Muscle layer of colon (tissue), 2 donors: ENCODE data around the gene TMEM161B.

Source experiments
- H3K27ac ChIP-seq: one replicate; pipeline ENCODE4 v1.7.0; 2013; ENCODE audit warnings: low read depth, mild to moderate bottlenecking, low read length, moderate library complexity
- H3K27me3 ChIP-seq, 2 donors: one replicate each; pipeline ENCODE4 v1.7.0; 2013; ENCODE audit warnings: low read length in 2 of 2, mild to moderate bottlenecking in 2 of 2; ENCODE audit not compliant: insufficient read depth in 2 of 2, control insufficient read depth in 1 of 2
- H3K36me3 ChIP-seq: one replicate; pipeline ENCODE4 v1.7.0; 2013; ENCODE audit warnings: mild to moderate bottlenecking, low read length; ENCODE audit not compliant: insufficient read depth
- H3K4me1 ChIP-seq: one replicate; pipeline ENCODE4 v1.7.0; 2013; ENCODE audit warnings: mild to moderate bottlenecking, low read length; ENCODE audit not compliant: insufficient read depth
- H3K4me3 ChIP-seq, 2 donors: one replicate each; pipeline ENCODE4 v1.7.0; 2013; ENCODE audit warnings: low read length in 2 of 2, low read depth in 1 of 2, mild to moderate bottlenecking in 1 of 2, moderate library complexity in 1 of 2
- H3K9ac ChIP-seq: one replicate; pipeline ENCODE4 v1.7.0; 2013; ENCODE audit warnings: low read length
- H3K9me3 ChIP-seq: one replicate; pipeline ENCODE4 v1.7.0; 2013; ENCODE audit warnings: mild to moderate bottlenecking, low read length
- donor health status: abdominal sarcoma.
- donor health status: Adenocarcinoma of cecum.

TMEM161B gene

DNA sequence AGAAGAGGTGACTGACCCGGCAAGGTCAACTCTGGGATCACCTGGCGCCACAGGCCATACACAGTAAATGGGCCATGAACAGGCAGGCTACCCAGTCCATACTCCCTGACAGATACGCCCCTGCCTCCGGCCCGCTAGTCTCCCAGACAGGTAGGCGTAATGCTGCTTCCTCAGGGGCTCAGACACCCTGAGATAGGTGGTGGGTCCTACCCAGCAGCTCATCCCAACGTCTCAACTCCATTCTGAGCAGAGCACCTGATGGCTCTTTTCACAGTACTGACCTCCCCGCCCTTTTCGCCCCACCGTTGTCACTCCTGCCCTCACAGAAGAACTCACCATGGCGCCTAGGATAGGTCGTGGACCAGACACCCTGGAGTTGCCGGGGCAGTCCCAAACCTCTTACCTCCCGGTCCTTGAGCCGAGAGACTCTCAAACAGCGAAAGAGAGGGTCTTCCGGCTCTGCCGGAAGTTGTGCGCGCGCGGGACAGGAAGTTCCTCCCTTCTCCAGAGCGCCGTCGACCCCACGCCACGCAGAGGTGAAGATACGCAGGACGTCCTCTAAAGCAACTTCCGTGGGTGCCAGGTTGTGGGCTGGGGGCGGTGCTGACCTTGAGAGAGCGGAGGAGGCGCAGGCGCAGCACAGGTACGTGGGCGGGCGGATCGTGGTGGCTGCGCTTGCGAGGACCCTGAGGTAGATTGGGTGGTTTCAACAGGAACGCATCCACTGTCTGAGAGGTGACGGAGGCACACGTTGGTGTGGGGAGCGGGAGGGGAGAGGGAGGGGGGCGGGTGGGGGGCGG lies at the start of gene TMEM161B:
Gene TMEM161B (minus strand): TSS at position 461 of the 800 bp plus-strand sequence. CDS start 122 bp downstream, at position 339.
- Histone ChIP-seq H3K9me3 (no peaks in the 10 kb centered on the region), H3K27me3 (no peaks in the 10 kb centered on the region), H3K4me1 (peaks cover 18% of the 10 kb centered on the region), H3K9ac (peak within 1 kb of the TSS; percentile 87), H3K4me3 (peak within 1 kb of the TSS; percentile 82 to 99), H3K36me3 (peaks cover 4% of the 10 kb centered on the region), H3K27ac (peak within 1 kb of the TSS; percentile 64)

DNA sequence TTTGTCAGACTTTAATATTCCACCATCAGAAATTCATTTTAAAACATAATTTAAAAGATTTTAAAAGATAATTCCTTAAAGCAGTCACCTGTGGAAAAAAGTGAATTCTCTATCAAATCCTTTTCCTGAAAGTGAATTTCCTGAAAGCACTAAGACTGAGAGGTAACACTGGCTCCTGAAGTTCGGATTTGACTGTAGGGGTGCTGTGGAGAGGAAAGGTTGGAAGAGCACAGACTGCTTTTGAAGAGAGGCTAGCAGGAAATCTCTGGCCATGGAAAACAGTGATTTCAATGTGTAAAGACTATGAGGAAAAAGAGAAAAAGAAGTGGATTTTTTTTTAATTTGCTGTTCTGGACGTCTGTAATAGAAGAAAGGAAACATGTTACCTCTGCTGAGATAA lies 35.7 kb upstream of the TMEM161B start:
- Histone ChIP-seq H3K4me3 (no peak overlapping the region), H3K36me3 (no peaks in the 10 kb centered on the region), H3K27ac (no peak overlapping the region), H3K4me1 (no peaks in the 10 kb centered on the region), H3K9ac (no peak overlapping the region), H3K27me3 (no peaks in the 10 kb centered on the region), H3K9me3 (no peaks in the 10 kb centered on the region)

DNA sequence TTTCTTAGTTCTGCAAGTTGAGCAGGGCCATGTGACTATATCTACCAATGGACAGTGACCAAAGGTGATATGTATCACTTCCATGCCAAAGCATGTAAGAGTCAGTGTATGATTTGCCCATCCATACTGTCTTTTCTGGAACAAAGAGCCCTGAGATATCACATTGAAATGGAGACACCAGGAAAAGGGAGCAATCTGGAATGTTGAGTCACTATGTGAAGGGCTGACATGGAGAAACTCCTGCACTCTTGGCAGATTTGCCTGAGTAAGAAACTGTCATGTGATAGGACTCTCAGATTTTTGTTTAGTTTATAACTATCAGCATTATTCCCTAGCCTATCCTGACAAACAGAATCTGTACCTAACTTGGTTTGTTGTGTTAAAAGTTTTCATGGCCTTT lies 29.8 kb upstream of the TMEM161B start:
- Histone ChIP-seq H3K27ac (no peak overlapping the region), H3K9me3 (peaks cover 7% of the 10 kb centered on the region), H3K9ac (no peak overlapping the region), H3K27me3 (no peaks in the 10 kb centered on the region), H3K36me3 (no peaks in the 10 kb centered on the region), H3K4me3 (no peak overlapping the region), H3K4me1 (no peaks in the 10 kb centered on the region)

DNA sequence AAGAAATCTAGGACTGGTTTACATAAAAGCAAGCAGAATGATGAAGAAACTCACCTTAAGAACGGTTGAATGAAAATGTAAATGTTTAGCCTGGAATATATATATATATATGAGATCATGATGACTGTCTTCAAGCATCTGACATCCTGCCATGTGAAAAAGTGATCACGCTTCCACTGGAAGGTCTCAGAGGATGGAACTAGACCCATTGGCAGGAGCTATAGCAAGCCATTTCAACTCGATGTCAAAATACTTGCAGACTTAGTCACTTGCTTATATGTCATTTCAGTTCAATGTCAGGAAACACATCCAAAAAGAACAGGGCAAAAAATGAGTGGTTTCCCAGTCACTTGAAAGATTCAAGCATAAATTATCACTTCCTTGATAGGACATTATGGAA lies 22.2 kb upstream of the TMEM161B start:
- Histone ChIP-seq H3K9me3 (peaks cover 7% of the 10 kb centered on the region), H3K9ac (no peak overlapping the region), H3K4me3 (no peak overlapping the region), H3K27me3 (no peaks in the 10 kb centered on the region), H3K27ac (no peak overlapping the region), H3K36me3 (peaks cover 5% of the 10 kb centered on the region), H3K4me1 (no peaks in the 10 kb centered on the region)

DNA sequence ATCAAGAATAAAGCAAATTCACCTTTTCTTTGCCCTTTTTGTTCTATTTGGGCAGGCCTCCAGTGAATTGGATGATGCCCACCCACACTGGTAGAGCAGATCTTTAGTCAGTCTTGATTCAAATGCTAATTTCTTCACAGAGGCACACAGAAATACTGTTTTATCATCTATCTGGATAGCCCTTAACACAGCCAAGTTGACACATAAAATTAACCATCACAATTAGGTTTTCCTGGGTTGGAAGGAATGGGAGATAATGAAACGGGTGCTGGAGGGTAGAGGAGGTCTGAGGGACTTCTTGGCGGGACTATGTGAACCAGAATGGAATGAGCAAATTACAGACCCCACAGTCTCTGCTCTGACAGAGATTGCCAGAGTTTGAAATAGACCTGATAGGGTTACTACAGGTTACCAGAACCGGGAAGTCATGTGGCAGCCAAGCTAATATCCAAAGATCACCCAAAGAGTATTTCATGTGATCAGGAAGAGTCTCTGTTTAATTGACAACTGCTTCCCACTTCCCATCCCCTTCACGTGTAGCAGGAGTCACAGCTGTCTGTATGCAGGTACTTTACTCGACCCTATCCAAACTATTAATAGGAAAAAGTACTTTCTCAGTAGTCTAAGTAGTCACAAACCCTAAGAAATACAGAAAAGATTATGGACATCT lies 20.0 kb upstream of the TMEM161B start:
- Histone ChIP-seq H3K27me3 (no peaks in the 10 kb centered on the region), H3K9me3 (no peaks in the 10 kb centered on the region), H3K9ac (no peak overlapping the region), H3K27ac (no peak overlapping the region), H3K4me1 (no peaks in the 10 kb centered on the region), H3K36me3 (peaks cover 5% of the 10 kb centered on the region), H3K4me3 (no peak overlapping the region)

DNA sequence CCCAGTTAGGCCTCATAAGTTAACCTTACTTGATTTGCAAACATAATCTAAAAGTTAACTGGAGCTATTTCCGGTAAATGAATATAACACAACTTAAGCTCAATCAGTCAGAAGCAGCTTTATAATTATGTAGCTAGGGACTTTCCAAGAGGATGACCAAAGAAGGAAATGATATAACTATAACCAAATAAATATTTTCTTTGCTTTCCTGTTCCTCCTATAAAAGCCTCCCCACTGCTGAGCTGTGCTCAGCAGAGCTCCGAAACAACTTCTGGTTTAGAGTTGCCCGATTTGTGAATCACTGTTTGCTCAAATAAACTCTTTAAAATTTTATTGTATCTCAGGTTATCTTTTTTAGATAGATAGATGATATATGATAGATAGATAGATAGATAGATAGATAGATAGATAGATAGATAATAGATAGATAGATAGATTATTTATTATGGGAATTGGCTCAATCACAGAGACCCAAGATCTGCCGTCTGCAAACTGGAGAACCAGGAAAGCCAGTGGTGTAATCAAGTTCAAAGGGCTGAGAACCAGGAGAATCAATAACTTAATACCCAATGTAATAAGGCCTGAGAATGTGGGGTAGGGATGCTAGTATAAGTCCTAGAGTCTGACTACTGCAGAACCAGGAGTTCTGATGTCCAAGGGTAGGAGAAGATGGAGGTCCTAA lies 19.3 kb upstream of the TMEM161B start:
- Histone ChIP-seq H3K9ac (no peak overlapping the region), H3K27ac (no peak overlapping the region), H3K27me3 (no peaks in the 10 kb centered on the region), H3K9me3 (no peaks in the 10 kb centered on the region), H3K4me1 (no peaks in the 10 kb centered on the region), H3K36me3 (peaks cover 5% of the 10 kb centered on the region), H3K4me3 (no peak overlapping the region)

DNA sequence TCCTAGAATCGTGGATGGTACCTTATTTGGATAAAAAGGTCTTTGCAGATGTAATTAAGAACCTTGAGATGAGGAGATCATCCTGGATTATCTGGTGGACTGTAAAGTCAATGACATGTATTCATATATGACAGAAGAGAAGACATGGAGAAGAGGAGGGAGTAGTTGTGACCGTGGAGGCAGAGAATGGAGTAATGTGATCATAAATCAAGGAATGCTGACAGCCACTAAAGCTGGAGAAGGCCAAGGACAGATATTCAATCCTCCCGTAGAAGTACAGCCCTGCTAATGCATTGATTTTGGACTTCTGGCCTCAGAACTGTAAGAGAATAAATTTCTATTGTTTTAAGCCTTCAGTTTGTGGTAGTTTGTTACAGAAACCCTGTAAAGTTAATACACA lies 18.7 kb upstream of the TMEM161B start:
- no peaks in the 10 kb centered on the region for H3K27me3 ChIP-seq

DNA sequence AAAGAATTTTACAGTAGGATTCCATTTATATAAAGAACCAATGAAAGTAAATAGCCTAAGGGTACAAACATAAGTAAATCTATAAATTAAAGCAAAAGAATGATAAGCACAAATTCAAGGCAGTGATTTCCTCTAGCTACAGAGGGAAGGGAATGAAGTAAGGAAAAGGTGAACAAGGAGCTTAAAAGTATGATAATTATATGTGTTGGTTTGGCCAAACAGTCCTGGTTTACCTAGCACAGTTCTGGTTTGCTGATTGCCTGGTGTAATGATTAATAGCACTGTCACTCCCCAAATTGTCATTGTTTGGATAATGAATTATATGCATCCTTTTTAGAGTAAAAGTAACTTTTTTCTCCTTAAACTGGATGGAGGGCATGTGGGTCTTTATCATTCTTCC lies 15.0 kb upstream of the TMEM161B start:
- H3K9me3 ChIP-seq = no peaks in the 10 kb centered on the region
- H3K9ac ChIP-seq = no peak overlapping the region
- no peaks in the 10 kb centered on the region for H3K4me1 ChIP-seq
- H3K27ac ChIP-seq = no peak overlapping the region
- no peaks in the 10 kb centered on the region for H3K36me3 ChIP-seq
- no peaks in the 10 kb centered on the region for H3K27me3 ChIP-seq
- no peak overlapping the region for H3K4me3 ChIP-seq

More for the DNA sequence above, 18.7 kb upstream of the TMEM161B start:
- Histone ChIP-seq H3K9ac (no peak overlapping the region), H3K36me3 (peaks cover 5% of the 10 kb centered on the region), H3K4me3 (no peak overlapping the region), H3K9me3 (no peaks in the 10 kb centered on the region), H3K4me1 (no peaks in the 10 kb centered on the region), H3K27ac (no peak overlapping the region)

DNA sequence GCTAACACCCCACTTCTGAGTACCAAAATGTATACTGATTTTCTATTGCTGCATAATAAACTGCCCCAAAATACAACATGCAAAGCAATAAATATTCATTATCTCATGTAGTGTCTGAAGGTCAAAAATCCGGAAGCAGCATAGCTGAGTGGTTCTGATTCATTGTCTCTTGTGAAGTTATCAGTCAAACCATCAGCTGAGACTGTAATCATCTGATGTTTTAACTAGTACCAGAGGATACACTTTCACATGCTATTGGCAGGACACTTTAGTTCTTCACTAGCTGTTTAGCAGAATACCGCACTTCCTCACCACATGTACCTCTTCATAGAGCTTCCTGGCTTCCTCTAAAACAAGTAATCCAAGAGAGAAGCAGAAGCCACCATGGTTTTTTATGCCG lies 12.7 kb upstream of the TMEM161B start:
- H3K9ac ChIP-seq = no peak overlapping the region
- H3K27me3 ChIP-seq = no peaks in the 10 kb centered on the region
- no peak overlapping the region for H3K27ac ChIP-seq
- no peaks in the 10 kb centered on the region for H3K9me3 ChIP-seq
- H3K4me3 ChIP-seq = no peak overlapping the region
- no peaks in the 10 kb centered on the region for H3K4me1 ChIP-seq
- H3K36me3 ChIP-seq = no peaks in the 10 kb centered on the region

DNA sequence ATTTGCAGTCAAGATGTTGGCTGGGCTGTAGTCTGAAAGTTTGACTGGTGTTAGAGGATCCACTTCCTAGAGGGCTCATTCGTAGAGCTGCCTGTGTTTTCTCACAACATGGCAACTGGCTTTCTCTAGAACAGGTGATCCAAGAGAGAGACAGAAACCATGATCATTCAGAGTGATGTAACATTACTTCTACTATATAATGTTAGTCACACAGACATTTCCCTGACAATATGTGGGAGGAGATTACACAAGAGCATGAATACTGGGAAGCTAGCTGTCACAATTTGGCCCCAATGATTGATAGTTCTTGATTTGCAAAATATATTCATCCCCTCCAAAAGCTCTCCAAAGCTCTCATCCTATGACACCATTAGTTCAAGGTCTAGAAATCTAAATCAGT lies 10.9 kb upstream of the TMEM161B start:
- Histone ChIP-seq H3K9ac (no peak overlapping the region), H3K27me3 (no peaks in the 10 kb centered on the region), H3K4me1 (no peaks in the 10 kb centered on the region), H3K4me3 (no peak overlapping the region), H3K9me3 (no peaks in the 10 kb centered on the region), H3K27ac (no peak overlapping the region), H3K36me3 (no peaks in the 10 kb centered on the region)

DNA sequence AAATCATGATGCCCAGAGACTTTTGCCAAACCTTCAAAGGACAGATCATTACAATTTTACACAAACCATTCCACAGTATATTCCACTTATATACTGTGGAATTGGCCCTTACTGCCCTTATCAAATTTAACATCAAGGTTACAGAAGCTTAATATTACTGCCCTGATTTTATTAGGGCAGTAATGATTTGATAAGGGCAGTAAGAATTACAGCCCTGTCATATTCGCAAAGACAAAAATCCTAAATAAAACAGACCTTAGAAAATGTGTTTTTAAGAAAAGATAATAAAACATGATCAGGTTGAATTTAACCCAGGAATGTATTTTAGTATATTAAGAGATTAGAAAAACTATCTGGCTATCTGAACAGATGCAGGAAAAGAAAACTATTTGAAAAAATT lies 7.7 kb upstream of the TMEM161B start:
- no peak overlapping the region for H3K27ac ChIP-seq
- H3K4me1 ChIP-seq = no peaks in the 10 kb centered on the region
- H3K9me3 ChIP-seq = no peaks in the 10 kb centered on the region
- H3K9ac ChIP-seq = no peak overlapping the region
- no peak overlapping the region for H3K4me3 ChIP-seq
- H3K36me3 ChIP-seq = no peaks in the 10 kb centered on the region
- no peaks in the 10 kb centered on the region for H3K27me3 ChIP-seq
